ENCODE measurements around the gene TREML1.

TREML1 gene

GRCh38 chr6:41167173-41167963 is 13.2 kb upstream of the TREML1 start:
- H3K36me3 ChIP-seq (ENCODE audit: insufficient read depth, insufficient read length, low read length): no peaks in the 10 kb centered on the region
- TF ChIP-seq YY1 (IDR thresholded peaks at IDR 0.05; ENCODE audit: insufficient read depth, insufficient read length) (no peak), ZNF274 (IDR thresholded peaks at IDR 0.05; ENCODE audit: low read depth, low read length) (no peak), SUZ12 (IDR thresholded peaks at IDR 0.05; ENCODE audit: extremely low read depth, insufficient read depth, insufficient read length) (no peak)
- DNase-seq (ENCODE audit: low read depth, low spot score): no peak

GRCh38 chr6:41164551-41165120 is 10.5 kb upstream of the TREML1 start:
- H3K4me1 ChIP-seq (ENCODE audit: insufficient read depth, insufficient read length): peaks cover 7% of the 10 kb centered on the region
- no peaks in the 10 kb centered on the region for H3K36me3 ChIP-seq (ENCODE audit: insufficient read depth, insufficient read length, low read length)
- H3K4me3 ChIP-seq (ENCODE audit: insufficient read length, low read depth): no peak overlapping the region
- H3K9me3 ChIP-seq (ENCODE audit: insufficient read depth, low read length): no peaks in the 10 kb centered on the region
- H3K27me3 ChIP-seq (ENCODE audit: insufficient read depth, insufficient read length): no peaks in the 10 kb centered on the region
- TF ChIP-seq YY1 (IDR thresholded peaks at IDR 0.05; ENCODE audit: insufficient read depth, insufficient read length) (no peak), SUZ12 (IDR thresholded peaks at IDR 0.05; ENCODE audit: extremely low read depth, insufficient read depth, insufficient read length) (no peak), ZNF274 (IDR thresholded peaks at IDR 0.05; ENCODE audit: low read depth, low read length) (no peak)
- no peak overlapping the region for H3K9ac ChIP-seq (ENCODE audit: insufficient read length, low read depth)
- no peak for DNase-seq (ENCODE audit: low read depth, low spot score)

More at GRCh38 chr6:41167173-41167963, 13.2 kb upstream of the TREML1 start:
- H3K27me3 ChIP-seq (ENCODE audit: insufficient read depth, insufficient read length): no peaks in the 10 kb centered on the region
- no peaks in the 10 kb centered on the region for H3K9me3 ChIP-seq (ENCODE audit: insufficient read depth, low read length)
- H3K4me1 ChIP-seq (ENCODE audit: insufficient read depth, insufficient read length): peaks cover 10% of the 10 kb centered on the region
- H3K4me3 ChIP-seq (ENCODE audit: insufficient read length, low read depth): no peak overlapping the region
- no peak overlapping the region for H3K9ac ChIP-seq (ENCODE audit: insufficient read length, low read depth)

- TF ChIP-seq SUZ12 (IDR thresholded peaks at IDR 0.05; ENCODE audit: extremely low read depth, insufficient read depth, insufficient read length) (no peak), YY1 (IDR thresholded peaks at IDR 0.05; ENCODE audit: insufficient read depth, insufficient read length) (no peak), ZNF274 (IDR thresholded peaks at IDR 0.05; ENCODE audit: low read depth, low read length) (no peak)
- Histone ChIP-seq H3K4me1 (ENCODE audit: insufficient read depth, insufficient read length) (peaks cover 7% of the 10 kb centered on the region), H3K9ac (ENCODE audit: insufficient read length, low read depth) (no peak overlapping the region), H3K9me3 (ENCODE audit: insufficient read depth, low read length) (no peaks in the 10 kb centered on the region), H3K36me3 (ENCODE audit: insufficient read depth, insufficient read length, low read length) (no peaks in the 10 kb centered on the region), H3K4me3 (ENCODE audit: insufficient read length, low read depth) (no peak overlapping the region), H3K27me3 (ENCODE audit: insufficient read depth, insufficient read length) (no peaks in the 10 kb centered on the region)
- no peak for DNase-seq (ENCODE audit: low read depth, low spot score)
These were observed 9.2 kb upstream of the TREML1 start for GRCh38 chr6:41163419-41163717.

GRCh38 chr6:41162687-41163418 is 8.7 kb upstream of the TREML1 start, which contains the start of gene TREM2:
Gene TREM2 (minus strand): TSS chr6:41163116. CDS start chr6:41163082, 34 bp downstream.
- H3K27me3 ChIP-seq (ENCODE audit: insufficient read depth, insufficient read length): no peaks in the 10 kb centered on the region
- no peaks in the 10 kb centered on the region for H3K36me3 ChIP-seq (ENCODE audit: insufficient read depth, insufficient read length, low read length)
- H3K9me3 ChIP-seq (ENCODE audit: insufficient read depth, low read length): no peaks in the 10 kb centered on the region
- no peak within 1 kb of the TSS for H3K4me3 ChIP-seq (ENCODE audit: insufficient read length, low read depth)
- H3K9ac ChIP-seq (ENCODE audit: insufficient read length, low read depth): no peak within 1 kb of the TSS
- TF ChIP-seq YY1 (IDR thresholded peaks at IDR 0.05; ENCODE audit: insufficient read depth, insufficient read length) (no peak), ZNF274 (IDR thresholded peaks at IDR 0.05; ENCODE audit: low read depth, low read length) (no peak), SUZ12 (IDR thresholded peaks at IDR 0.05; ENCODE audit: extremely low read depth, insufficient read depth, insufficient read length) (no peak)
- H3K4me1 ChIP-seq (ENCODE audit: insufficient read depth, insufficient read length): peaks cover 7% of the 10 kb centered on the region
- DNase-seq (ENCODE audit: low read depth, low spot score): no peak

- H3K4me3 ChIP-seq (ENCODE audit: insufficient read length, low read depth): no peak overlapping the region
- no peaks in the 10 kb centered on the region for H3K36me3 ChIP-seq (ENCODE audit: insufficient read depth, insufficient read length, low read length)
- DNase-seq (ENCODE audit: low read depth, low spot score): no peak
- H3K9ac ChIP-seq (ENCODE audit: insufficient read length, low read depth): no peak overlapping the region
- peaks cover 7% of the 10 kb centered on the region for H3K4me1 ChIP-seq (ENCODE audit: insufficient read depth, insufficient read length)
- TF ChIP-seq SUZ12 (IDR thresholded peaks at IDR 0.05; ENCODE audit: extremely low read depth, insufficient read depth, insufficient read length) (no peak), YY1 (IDR thresholded peaks at IDR 0.05; ENCODE audit: insufficient read depth, insufficient read length) (no peak), ZNF274 (IDR thresholded peaks at IDR 0.05; ENCODE audit: low read depth, low read length) (no peak)
- H3K27me3 ChIP-seq (ENCODE audit: insufficient read depth, insufficient read length): no peaks in the 10 kb centered on the region
- no peaks in the 10 kb centered on the region for H3K9me3 ChIP-seq (ENCODE audit: insufficient read depth, low read length)
These were observed 7.9 kb upstream of the TREML1 start for GRCh38 chr6:41161851-41162552.

- no peak overlapping the region for H3K4me3 ChIP-seq (ENCODE audit: insufficient read length, low read depth)
- no peaks in the 10 kb centered on the region for H3K27me3 ChIP-seq (ENCODE audit: insufficient read depth, insufficient read length)
- H3K4me1 ChIP-seq (ENCODE audit: insufficient read depth, insufficient read length): peaks cover 7% of the 10 kb centered on the region
- H3K36me3 ChIP-seq (ENCODE audit: insufficient read depth, insufficient read length, low read length): no peaks in the 10 kb centered on the region
- TF ChIP-seq YY1 (IDR thresholded peaks at IDR 0.05; ENCODE audit: insufficient read depth, insufficient read length) (no peak), ZNF274 (IDR thresholded peaks at IDR 0.05; ENCODE audit: low read depth, low read length) (no peak)
- no peak for DNase-seq (ENCODE audit: low read depth, low spot score)
- H3K9me3 ChIP-seq (ENCODE audit: insufficient read depth, low read length): no peaks in the 10 kb centered on the region
- no peak overlapping the region for H3K9ac ChIP-seq (ENCODE audit: insufficient read length, low read depth)
These were observed 7.2 kb upstream of the TREML1 start for GRCh38 chr6:41161380-41161779.
